Measurements from ENCODE around the gene PTPRK.

DNA sequence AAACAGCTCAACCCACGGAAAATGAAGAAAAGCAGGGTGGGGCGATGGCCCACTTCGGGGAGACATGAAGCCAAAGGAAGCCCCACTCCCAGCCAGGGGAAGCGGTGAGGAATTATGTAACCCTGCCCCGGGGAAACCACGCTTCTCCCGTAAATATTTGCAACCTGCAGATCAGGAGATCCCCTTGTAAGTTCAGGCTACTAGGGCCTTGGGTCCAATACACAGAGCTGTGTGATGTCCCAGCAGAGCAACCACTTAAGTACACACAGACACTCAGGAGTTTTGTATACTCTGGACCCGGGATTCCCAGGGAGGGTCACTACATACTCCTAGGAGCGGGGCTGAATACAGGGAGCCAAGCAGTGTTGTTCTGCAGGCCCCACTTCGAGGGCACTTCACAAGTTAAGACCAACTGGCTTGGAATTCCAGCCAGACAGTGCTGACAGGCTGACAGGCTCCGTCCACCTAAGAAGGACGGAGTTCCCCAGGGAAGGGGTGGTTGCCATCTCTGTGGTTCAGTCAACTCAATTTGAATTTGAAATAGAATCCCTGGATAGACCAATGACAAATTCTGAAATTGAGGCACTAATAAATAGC, 318.1 kb downstream of the PTPRK start:
- TF ChIP-seq POLR2A (IDR thresholded peaks at IDR 0.05; ENCODE audit: low read length) (no peak), GATA1 (IDR thresholded peaks at IDR 0.05; ENCODE audit: low read depth, low read length) (no peak)

Data from erythroblast (primary cell).